NOMO-1 treated with DMSO at 0.1 percent for 48 hours (cell line): ENCODE measurements around the gene SLC36A3.
"Not testable (repeated sequence)": the region's sequence is repeated elsewhere in the genome, so short reads cannot be mapped to it uniquely, and the experiment has no call there.

Experiments
- DNase-seq: peaks from one replicate; lab custom pipeline; 2025; ENCODE audit not compliant: unreplicated experiment; lab: John Stamatoyannopoulos, UW

SLC36A3 gene

DNA sequence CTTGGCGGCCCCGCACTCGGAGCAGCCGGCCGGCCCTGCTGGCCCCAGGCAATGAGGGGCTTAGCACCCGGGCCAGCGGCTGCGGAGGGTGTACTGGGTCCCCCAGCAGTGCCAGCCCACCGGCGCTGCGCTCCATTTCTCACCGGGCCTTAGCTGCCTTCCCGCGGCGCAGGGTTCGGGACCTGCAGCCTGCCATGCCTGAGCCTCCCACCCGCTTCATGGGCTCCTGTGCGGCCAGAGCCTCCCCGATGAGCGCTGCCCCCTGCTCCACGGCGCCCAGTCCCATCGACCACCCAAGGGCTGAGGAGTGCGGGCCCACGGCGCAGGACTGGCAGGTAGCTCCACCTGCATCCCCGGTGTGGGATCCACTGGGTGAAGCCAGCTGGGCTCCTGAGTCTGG lies 5.7 kb upstream of the SLC36A3 start:
- not testable (repeated sequence) for DNase-seq

DNA sequence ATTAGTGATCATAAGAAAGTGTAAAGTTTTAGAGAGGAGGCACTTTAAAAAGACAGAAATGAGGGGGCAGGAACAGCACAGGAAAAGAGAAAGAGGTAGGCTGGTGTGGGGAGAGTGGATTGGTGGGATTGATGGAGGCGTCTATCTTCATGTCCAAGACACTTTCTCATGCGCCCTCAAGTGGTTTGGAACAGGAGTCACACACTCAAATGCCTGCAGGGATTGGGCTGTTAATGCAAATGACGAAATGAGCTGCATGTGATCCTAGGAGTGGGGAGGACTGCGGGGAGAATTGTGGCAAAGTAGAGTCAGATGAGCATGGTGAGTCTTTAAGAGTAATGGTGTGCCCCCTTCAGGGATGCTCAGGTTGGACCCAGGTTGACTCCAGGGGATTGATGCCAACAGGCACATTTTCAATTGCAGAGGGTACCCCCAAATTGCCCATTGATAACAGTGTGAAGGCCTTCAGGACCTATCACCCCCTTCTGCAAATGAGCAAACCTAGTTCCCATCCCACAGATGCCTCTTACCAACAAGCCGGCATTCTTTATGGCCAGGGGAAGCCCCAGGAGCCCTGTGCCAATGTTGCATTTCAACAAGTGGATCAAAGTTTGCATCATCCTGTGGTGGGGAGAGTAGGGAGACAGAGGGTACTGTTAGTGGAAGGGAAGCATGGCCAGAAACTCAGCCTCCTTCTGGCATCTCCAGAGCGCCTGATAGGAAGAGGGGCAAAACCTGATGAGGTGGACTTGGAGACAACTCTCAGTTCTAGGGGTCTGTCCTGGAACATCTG lies 5.3 kb downstream of the SLC36A3 start:
- DNase-seq, result peak; percentile 37

DNA sequence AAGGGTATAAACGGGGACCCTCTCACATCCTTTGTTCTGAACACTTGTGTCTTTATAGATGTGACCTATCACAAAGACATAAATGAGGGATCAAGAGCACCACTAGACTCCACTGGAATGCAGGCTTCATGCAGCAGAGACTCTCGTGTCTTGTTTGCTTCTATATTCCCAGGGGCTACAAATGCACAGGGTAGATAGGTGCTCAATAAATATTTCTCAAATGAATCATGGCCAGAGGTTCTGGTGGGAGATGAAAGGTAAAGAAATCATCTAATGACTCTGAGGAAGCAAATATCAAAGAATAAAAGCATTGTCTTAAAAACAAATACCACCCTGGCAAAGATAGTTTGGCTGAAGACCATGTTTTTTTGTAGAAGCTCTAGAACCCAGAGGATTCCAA lies 6.6 kb downstream of the SLC36A3 start:
- no peak for DNase-seq

DNA sequence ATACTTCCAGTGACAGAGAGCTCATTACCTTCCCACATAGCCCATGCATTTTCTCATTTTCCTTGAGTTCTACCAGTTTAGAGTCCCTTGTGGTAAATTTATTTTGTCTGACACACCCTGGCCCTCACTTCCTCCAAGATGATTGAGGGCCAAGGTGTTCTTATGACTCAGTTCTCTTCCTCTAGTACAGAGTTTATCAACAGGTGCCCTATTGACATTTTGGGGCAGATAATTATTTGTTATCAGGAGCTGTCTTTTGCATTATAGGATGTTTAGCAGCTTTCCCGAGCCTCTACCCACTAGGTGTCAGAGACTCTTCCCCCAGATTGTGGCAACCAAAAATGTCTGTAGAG lies 7.1 kb downstream of the SLC36A3 start:
- no peak for DNase-seq

DNA sequence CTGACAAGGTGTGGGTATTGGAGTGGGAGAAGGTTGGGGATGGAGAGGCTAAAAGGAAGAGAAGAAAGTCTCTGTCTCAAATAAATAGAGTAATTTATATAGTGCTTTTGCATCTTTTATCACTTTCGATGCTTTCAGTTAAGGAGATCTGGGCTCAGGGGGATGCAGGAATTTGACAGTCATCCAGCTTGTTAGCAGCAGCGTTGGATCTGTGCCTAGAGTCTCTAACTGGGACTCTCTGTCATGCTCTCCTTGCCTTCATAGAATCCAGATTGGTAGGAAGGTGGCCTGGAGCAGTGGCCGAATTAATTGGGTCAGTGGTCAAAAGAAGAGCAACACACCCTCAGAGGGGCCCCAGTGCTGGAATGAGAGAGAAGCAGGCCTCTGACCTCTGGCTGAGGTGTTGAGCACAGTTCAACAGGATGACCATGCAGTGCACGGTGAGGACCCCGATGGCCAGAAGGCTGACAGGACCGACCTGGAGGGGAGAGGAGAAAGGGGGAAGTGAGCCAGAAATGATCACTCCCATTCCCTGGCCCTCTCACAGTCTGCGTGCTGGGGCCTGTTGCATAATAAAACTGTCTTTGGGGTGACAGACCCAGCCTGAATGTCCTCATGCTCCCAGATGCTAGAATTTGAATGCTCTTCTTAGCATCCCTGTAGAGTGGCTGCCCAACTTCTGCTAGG lies 7.6 kb downstream of the SLC36A3 start:
- peak; percentile 83 for DNase-seq

DNA sequence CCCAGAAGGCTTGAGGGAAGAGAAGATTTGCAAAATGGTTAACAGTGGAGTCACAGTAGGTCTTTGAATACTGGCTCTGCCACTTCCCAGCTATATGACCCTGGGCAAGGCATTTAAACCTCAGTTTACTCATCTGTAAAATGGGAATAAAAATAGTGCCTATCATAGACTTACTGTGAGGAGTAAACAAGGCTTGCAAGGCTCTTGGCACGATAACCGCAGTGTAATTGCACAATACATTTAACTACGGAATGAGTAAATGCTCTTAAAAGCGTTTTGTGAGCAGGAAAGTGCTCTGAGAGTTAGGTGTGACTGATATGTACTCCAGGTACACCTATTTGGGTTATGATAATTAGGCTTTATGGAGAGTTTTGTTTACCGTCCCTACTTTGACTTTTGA lies 8.4 kb downstream of the SLC36A3 start:
- DNase-seq, result peak; percentile 68

DNA sequence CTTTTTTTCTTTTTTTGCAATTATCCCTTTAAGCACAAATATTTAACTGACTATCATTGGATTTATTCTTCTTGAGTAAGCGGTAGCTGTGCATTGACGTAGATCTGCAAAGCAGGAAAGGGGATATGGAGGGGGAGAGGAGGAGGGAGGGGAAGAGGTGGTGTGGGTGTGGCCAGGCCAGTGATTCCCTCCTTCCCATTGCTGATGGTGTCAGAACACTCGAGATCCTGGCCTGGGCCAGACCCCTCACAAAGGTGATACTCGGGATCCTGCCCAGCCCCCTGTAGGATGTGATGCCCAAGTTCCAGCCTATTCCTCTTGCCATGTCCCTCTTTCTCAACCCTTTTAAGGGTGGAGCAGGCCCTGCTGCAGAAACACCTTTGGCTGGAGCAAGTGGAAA lies 9.9 kb downstream of the SLC36A3 start:
- no peak for DNase-seq

DNA sequence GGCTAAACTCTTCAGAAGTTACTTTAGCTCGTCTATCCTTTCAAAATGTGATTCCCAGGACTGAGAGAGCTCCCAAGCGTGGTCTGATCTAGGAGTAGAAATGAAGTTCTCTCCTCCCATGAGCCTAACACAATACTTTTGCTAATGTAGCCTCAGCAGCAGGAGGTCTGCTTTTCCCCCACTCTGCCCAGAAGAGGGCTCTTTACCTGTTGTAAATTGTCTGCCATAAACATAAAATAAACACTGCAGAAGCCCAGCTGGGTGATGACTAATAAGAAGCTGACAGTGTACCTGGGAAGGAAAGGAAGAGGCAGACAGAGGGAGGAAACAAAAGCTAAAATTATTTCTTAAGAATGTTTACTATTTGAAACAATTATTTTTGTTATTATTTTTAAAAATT lies 15.4 kb downstream of the SLC36A3 start:
- no peak for DNase-seq

DNA sequence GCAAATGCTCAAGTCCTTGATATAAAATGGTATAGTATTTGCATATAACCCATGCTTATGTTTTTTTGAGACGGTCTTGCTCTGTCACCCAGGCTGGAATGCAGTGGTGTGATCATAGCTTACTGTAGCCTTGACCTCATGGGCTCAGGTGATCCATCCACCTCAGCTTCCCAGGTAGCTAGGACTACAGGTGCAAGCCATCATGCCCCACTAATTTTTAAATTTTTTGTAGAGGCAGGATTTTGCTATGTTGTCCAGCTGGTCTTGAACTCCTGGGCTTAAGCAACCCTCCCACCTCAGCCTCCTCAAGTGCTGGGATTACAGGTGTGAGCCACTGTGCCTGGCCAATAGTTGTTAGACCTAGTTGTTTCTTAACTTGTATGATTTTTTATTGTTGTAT lies 17.3 kb downstream of the SLC36A3 start:
- DNase-seq, result no peak

DNA sequence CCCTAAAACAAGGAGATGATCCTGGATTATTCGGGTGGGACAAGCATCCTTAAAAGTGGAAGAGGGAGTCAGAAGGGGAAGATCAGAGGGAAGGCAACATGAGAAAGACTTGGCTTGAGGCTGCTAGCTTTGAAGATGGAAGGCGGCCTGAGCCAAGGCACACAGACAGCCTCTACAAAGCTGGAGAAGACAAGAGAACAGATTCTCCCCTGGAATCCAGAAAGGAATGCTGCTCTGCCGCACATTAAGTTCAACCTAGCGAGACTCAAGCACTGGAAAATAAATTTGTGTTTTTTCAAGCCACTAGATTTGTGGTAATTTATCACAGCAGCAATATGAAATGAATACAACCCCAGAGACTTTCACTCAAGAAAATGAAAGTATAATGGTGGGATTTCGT lies 17.9 kb downstream of the SLC36A3 start:
- no peak for DNase-seq

DNA sequence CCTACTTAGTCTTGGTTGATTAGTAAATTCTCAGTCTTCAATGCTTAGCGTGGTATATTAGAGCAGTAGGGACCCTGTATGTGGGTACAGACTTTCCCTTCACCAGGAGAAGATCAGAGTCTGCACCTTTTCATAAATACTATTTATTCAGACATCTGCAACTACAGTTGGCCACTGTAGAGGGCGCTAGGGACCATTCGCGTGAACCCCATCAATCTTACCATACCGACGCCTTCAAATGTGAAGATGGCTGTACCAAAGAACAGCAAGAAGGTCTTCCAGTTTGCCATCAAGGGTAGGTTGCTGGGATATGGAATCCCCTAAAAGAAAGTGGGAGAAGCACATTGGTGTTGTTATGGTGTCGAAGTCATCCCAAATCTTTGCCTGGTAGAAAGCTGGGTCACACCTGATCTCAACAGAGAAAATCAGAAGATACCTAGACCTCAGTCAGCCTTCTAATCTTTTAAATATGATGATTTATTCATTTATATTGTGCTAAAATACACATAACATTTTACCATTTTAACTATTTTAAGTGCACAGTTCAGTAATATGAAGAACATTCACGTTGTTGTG lies 19.1 kb downstream of the SLC36A3 start:
- DNase-seq, result peak; percentile 18

DNA sequence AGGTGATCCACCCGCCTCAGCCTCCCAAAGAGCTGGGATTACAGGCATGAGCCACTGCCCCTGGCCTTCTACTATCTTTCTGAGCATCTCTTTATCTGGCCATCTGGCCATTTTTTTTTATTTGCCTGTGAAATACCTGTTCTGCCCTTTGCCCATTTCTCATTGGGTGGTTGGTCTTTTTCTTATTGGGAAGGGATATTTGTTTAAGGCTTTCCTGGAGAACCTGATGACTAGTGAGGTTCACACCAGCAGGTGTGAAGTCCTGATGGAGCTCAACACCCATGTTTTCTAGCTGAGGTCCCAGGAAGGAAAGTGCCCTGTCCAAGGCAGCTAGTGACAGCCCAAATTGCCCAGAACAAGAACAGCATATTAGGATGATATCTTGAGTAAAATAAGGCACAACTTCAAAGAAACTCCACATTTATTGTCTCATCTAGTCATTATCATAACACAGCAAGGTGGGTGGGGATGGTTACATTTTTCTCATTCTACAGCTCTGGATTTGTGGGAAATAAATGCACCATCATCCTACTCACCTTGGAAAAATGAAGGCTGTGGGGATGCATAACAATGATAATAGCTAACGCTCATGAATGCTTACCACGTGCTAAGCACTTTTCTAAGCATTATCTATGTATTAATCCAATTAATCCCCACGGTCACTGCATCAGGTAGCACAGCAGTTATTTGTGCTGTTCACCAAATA lies 20.3 kb downstream of the SLC36A3 start:
- no peak for DNase-seq

DNA sequence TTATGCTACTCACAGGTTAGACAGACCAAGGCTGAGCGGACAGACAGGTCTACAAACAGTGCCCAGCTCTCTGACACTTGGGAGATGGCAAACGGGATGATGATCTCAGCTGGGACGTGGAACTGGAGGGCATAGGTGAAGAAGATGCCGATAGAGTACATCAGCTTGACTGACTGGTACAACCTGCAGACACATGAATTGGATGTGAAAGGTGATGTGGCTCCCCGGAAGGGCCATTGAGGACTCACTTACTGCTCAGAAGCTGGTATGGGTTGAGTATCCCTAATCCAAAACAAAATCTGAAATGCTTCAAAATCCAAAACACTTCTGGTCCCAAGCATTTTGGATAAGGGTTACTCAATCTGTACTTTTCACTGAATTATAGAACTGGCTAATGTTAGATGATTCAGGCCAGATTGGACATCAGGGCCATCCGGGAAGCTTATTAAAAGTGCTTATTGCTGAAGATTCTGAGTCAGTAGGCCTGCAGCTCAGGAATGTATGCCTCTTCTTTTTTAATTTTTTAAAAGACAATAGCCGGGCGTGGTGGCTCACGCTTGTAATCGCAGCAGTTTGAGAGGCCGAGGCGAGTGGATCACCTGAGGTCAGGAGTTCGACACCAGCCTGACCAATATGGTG lies 22.4 kb downstream of the SLC36A3 start:
- no peak for DNase-seq

DNA sequence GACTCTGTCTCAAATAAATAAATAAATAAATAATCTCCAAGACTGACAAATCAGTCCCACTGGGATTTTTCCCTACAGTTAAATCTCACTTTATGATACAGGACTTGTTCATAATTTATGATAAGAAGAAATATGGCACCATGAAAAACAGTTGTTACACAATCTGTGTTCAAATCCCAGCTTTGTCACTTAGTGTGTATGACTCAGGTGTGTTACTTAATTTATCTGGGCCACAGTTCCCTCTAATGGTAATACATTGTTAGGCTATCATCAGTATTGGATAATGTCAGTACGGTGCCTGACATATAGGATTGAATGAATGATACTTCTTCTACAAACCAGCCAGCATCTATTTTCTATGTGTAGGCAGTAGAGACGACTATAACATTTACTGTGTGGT lies 23.1 kb downstream of the SLC36A3 start:
- DNase-seq, result no peak

DNA sequence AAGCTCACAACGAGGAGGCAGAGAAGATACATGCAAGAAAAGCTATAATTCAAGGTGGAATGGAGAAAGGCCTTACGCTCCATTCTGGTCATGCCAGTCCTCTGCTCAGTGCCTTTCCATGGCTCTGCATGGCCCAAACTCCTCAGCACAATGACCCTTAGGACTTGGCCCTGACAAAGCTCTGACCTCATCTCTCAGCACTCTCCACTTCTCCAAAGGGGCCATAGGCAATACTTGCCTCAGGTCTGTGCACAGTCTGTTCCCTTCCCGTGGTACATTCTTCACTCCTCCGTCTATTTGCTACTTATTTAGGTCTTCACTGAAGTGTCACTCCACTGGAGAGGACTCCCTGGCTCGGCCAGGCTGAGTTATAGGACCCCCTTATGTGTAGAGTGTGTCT lies 24.7 kb downstream of the SLC36A3 start:
- no peak for DNase-seq

DNA sequence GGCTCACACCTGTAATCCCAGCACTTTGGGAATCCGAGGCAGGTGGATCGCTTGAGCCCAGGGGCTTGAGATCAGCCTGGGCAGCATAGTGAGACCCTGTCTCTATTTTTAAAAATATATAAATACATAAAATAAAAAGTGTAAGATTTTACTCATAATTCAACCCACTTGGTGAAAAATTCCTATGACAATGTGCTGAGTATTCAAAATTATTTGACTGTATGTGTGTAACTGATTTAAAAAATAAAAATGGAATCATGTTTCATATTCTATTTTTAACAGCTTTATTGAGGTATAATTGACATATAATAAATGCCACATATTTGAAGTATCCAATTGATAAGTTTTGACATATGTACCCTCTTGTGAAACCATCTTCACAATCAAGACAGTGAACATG lies 27.8 kb downstream of the SLC36A3 start:
- no peak for DNase-seq

DNA sequence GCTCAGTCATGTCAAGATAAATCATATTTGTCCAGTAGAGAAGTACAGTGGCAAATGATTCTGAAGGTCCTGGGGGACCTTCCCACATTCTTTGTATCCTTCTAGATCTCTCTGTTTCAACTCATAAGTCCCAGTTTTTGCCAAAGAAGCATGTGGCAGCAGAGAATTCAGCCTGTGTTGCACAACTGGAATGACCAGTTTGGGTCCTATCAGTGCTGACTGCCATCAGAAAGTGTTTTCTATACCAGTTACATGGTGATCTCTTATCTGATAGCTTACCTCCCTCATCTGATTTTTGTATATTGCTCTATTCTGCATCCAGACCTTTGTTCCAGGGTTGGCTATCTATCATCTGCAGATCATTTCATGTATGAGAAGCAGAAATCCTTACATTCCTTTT lies 28.9 kb downstream of the SLC36A3 start:
- DNase-seq, result no peak

DNA sequence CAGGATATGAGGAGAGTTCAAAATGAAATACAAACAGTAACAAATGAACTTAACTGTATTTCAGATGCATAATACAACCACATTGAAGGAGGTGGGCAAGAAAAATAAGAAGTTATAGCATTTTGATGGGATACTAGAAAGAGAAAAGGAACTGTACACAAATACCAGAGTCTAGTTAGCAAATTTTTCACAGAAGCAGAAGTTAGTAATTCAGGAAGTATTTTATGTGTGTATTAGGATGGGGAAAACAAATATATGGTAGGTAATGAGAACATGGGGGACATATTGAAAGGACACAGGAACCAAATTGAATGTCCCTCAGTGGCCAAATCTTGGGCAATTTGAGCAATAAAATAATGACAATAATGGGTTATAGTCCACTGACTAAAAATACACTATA lies 32.2 kb downstream of the SLC36A3 start:
- DNase-seq, result peak; percentile 60

DNA sequence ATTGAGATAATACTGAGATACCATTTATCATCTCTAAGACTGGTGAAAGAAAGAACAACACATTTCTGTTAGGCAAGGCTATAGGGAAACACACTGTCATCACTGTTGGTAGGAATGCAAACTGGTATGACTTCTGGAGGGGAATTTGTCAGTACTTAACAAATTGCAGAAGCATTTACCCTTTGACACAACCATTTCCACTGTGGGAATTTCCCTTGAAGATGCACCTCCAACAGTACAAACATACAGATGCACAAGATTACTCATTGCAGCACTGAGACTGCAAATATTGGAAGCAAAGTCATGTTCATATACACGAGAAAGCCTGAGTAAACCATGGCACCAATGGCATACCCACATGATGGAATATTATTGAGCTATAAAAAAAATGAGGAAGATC lies 33.0 kb downstream of the SLC36A3 start:
- DNase-seq, result no peak

DNA sequence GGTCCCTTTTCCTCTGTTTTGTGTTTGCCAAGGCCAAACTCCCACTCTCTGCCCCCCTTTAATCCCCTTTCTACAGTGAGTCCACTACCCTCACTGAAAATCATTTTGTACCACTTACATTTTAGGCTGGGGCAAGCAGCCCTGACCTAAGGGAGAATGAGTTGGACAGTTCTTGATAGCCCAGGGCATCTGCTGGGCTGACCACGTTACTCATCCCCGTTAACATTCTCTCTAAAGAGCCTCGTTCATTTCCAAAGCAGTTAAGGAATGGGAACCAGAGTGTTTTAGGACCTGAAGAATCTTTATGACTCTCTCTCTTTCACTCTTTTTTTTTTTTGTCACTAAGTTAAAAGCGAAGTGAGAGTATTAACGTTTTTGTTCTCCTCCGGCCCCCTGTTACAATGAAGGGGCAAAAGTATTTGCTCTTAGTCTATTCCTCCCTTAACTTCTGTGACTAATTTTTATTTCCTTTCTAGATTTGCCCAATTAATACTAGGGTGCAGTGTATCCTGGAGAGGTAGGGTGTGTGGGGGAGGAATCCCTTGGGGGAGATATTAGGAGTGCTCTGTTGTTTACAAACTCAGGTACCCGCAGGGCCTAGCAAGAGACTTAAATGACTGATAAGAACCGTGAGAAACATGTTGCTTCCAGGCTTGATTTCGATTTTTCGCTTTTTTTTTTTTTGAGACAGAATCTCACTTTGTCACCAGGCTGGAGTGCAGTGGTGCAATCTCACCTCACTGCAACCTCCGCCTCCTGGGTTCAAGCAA lies 35.9 kb downstream of the SLC36A3 start:
- DNase-seq, result no peak

DNA sequence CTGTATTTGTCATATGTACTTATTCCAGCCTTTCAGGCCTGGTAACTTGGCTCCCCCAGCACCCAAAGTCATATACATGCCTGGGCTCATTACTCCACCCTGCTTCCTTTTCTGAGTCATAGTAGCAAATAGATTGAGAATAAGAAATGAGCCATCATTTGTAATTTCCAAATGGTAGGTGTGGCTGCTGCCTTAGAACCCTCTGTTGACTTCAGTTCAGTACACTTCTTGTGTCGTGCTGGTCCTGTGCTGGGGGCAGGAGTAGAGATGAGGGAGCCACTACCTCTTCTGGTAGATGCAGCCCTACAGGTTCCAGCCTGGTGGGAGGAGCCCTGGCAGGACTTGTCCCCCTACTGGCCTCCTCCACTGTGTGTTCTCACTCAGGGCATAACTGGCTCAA lies 39.5 kb downstream of the SLC36A3 start:
- peak; percentile 21 for DNase-seq
